Activated CD4-positive, alpha-beta memory T cell treated with anti-CD3 and anti-CD28 coated beads for 36 hours (primary cell): ENCODE measurements around the gene EME1. TPM values are rescaled to one million over a fixed set of nuclear protein-coding genes. Genes with fewer than 3 reads are reported as not detected.

Experiments
- CTCF ChIA-PET: fragments of 350-600 bp; sonication (Branson Sonifier 250); formaldehyde crosslinking; loops from one replicate; lab custom pipeline; 2021; ENCODE audit warnings: antibody characterized with exemption, inconsistent platforms; lab: Charles Lee
- POLR2A ChIA-PET: fragments of 350-600 bp; sonication (Branson Sonifier 250); formaldehyde crosslinking; loops from one replicate; lab custom pipeline; 2021; ENCODE audit warnings: antibody characterized with exemption; lab: Charles Lee
- DNase-seq: peaks from one replicate; pipeline ENCODE4 v3.0.0-alpha.2; 2020
- H3K27ac Mint-ChIP-seq: one replicate; pipeline ENCODE4 v1.8.0; 2021; ENCODE audit warnings: mixed read lengths
- H3K27me3 Mint-ChIP-seq: one replicate; pipeline ENCODE4 v1.8.0; 2021; ENCODE audit warnings: mixed read lengths
- H3K36me3 Mint-ChIP-seq: one replicate; pipeline ENCODE4 v1.8.0; 2021; ENCODE audit warnings: mixed read lengths
- H3K4me1 Mint-ChIP-seq: one replicate; pipeline ENCODE4 v1.8.0; 2021; ENCODE audit warnings: low read depth, mixed read lengths
- H3K4me3 Mint-ChIP-seq: one replicate; pipeline ENCODE4 v1.8.0; 2021; ENCODE audit warnings: mild to moderate bottlenecking, mixed read lengths
- H3K9me3 Mint-ChIP-seq: one replicate; pipeline ENCODE4 v1.8.0; 2021; ENCODE audit warnings: mixed read lengths
- intact Hi-C: fragments of 100-400 bp; cut with micrococcal nuclease; formaldehyde crosslinking; loops from one replicate; pipeline ENCODE4 v1.15.1; 2023
- total RNA-seq, 2 experiments: library from RNA; stranded (reverse); gene quantifications; one replicate each; pipeline ENCODE4 v1.2.3, GENCODE V29; 2021

Gene EME1
- total RNA-seq, 2 experiments from 2014 or later, result 47.7 to 48.1 TPM

DNA sequence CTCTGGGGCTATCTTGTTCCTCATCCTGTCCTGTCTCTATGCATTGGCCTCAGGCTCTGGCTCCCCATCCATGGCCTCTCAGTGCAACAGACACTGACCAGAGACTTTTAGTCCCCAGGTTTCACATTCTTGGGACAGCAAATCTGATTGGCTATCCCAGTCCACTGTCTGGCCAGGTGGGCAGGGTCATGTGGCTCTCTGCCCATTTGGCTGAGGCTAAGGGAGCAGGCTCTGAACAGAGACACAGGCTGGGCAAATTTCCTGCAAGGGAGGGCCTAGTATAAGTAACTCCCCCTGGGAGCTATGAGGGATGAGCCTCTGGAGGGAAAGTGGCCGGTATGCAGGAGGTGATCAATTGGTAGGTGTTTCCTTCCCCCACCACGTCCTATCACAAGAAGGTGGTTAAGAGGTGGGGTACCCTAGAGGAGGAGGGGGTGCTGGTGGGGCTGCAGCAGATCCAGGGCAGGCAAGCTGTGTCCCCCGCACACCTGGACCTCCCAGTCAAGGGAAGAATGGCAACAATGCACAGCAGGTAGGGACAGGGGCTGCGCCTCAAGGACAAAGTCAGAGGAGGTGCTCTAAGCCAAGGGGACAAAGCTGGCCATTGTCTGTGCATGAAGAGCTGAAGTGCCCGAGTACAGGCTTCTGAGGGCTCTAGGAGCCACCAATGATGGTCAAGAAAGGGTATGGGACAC is 13.9 kb upstream of the EME1 start:
- intact Hi-C loops, result no loop called here
- Mint-ChIP-seq H3K4me3 (no peak overlapping the region), H3K36me3 (peaks cover 16% of the 10 kb centered on the region), H3K9me3 (no peaks in the 10 kb centered on the region), H3K27ac (no peak overlapping the region), H3K4me1 (peaks cover 9% of the 10 kb centered on the region), H3K27me3 (no peaks in the 10 kb centered on the region)
- peak; percentile 8 for DNase-seq
- POLR2A ChIA-PET, result interaction anchor here (0.6 kb wide), 1 partner anchor 38 kb away, joined by 3 read pairs; the partner anchor contains the start of gene LRRC59
- CTCF ChIA-PET, result interaction anchor here (0.7 to 5.5 kb wide), 7 partner anchors 8 to 335 kb away, joined by 3 to 79 read pairs (median 3); partner anchors contain the start of genes LRRC59 and XYLT2

DNA sequence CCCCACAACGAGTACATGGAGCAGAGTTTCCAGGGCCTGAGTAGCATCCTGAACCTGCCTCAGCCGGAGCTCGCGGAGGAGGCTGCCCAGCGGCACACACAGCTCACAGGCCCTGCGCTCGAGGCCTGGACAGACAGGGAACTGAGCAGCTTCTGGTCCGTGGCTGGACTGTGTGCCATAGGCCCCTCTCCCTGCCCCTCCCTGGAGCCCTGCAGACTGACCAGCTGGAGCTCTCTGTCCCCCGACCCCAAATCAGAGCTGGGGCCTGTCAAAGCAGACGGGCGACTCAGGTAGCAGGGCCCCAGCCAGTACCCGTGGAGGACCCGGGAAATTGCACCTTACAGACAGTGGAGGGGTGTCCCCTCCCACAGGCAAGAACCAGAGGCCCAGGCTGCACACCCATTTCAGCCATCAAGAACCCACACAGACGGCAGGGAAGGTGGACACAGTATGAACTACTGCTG is 13.0 kb upstream of the EME1 start:
- H3K4me3 Mint-ChIP-seq, result no peak overlapping the region
- peaks cover 16% of the 10 kb centered on the region for H3K36me3 Mint-ChIP-seq
- no peaks in the 10 kb centered on the region for H3K27me3 Mint-ChIP-seq
- ChIA-PET POLR2A (interaction anchor here (0.6 kb wide), 1 partner anchor 37 kb away, joined by 3 read pairs; the partner anchor contains the start of gene LRRC59), CTCF (interaction anchor here (0.7 to 5.5 kb wide), 5 partner anchors 9 to 37 kb away, joined by 3 to 79 read pairs (median 4); partner anchors contain the start of genes LRRC59 and XYLT2)
- H3K9me3 Mint-ChIP-seq, result no peaks in the 10 kb centered on the region
- peak; percentile 7 for DNase-seq
- intact Hi-C loops, result loop anchor here (5.0 kb wide), 1 partner anchor 37 kb away; the partner anchor contains the start of gene LRRC59
- no peak overlapping the region for H3K27ac Mint-ChIP-seq
- H3K4me1 Mint-ChIP-seq, result peaks cover 9% of the 10 kb centered on the region

DNA sequence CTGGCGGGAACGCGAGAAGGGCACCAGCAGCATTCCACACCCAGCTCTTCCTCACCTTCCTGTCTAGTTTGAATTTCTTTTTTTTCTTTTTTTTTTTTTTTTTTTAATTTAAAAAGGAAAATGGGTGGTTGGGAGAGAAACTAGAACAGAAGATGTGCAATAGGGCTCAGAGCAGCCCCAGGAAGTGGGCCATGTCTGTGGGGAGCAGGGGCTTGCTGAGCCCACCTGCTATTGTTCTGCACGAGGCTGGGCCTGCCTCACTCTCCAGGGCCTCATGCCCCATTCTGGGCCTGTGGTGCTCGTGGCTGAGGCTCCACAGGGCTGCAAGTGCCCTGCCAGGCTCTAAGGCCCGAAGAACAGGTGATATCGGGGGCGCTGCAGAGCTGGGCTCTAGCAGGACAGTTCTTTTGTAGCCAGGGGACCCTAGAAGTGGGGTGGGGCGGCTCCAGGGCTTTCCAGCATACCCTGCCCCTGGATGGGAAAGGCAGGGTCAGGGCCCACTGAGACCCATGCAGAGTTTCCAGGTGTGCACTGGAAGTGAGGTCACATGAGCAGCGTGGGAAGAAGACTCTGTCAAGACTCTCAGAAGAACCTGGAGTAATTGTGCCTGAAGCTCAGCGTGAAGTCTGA is 12.4 kb upstream of the EME1 start:
- Mint-ChIP-seq H3K9me3 (no peaks in the 10 kb centered on the region), H3K27ac (no peak overlapping the region), H3K4me3 (no peak overlapping the region), H3K4me1 (peaks cover 9% of the 10 kb centered on the region), H3K36me3 (peaks cover 15% of the 10 kb centered on the region), H3K27me3 (no peaks in the 10 kb centered on the region)
- ChIA-PET POLR2A (interaction anchor here (0.9 to 1.9 kb wide), 3 partner anchors 13 to 37 kb away, joined by 3 to 12 read pairs (median 3); partner anchors contain the start of genes EME1 and LRRC59), CTCF (interaction anchor here (1.0 to 5.5 kb wide), 11 partner anchors 9 to 803 kb away, joined by 3 to 79 read pairs (median 6); partner anchors contain the start of genes EME1, LRRC59, MRPL27 and XYLT2)
- peak; percentile 7 for DNase-seq
- intact Hi-C loops, result loop anchor here (5.0 kb wide), 1 partner anchor 37 kb away; the partner anchor contains the start of gene LRRC59

DNA sequence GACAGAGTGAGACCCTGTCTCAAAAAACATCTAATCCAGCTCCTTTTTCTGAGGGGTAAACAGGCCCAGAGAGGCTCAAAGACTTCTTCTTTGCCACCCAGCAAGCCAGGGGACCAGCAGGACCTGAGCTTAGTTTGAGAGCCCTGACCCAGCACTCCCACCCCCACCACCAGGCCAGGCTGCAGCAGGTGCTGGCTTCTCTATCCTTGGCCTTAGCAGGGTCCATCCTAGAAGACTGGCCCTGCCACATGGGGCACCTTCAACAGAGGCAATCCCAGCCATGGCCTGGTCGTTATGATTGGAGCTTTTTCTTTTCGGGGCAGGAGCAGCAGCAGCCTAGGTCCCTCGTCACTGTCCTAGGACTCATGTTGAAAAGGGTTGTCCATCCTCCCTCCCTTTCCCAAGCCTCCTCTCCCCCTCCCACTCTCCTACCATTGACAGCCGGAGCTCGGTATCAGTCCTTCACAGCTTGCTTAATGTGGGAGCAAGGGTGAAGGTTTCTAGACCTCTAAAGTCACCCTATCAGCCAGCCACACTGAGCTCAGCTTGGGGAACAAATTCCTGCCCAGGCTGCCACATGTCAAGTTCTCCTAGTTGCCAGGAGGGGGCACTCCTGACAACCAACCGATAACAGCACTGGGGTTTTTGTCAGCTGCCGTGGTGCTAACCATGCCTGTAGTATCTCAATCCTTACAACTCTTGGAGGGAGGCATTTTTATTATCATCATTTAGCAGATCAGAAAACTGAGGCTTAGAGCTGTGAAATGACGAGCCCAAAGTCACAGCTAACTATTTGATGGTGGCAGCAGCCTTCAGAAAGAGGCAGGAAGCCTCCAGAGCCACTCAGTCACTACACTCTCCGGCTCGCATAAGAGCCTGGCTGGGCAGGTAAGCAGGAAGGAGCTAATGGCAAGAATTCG is 11.2 kb upstream of the EME1 start:
- Mint-ChIP-seq H3K36me3 (peaks cover 16% of the 10 kb centered on the region), H3K27me3 (no peaks in the 10 kb centered on the region), H3K4me1 (peaks cover 9% of the 10 kb centered on the region), H3K4me3 (no peak overlapping the region), H3K27ac (peak overlapping the region; percentile 75), H3K9me3 (no peaks in the 10 kb centered on the region)
- intact Hi-C loops, result loop anchor here (1.0 to 5.0 kb wide), 2 partner anchors 35 to 117 kb away; partner anchors contain the start of gene LRRC59
- ChIA-PET CTCF (interaction anchor here (0.6 to 5.5 kb wide), 31 partner anchors 11 to 804 kb away, joined by 3 to 79 read pairs (median 4); partner anchors contain the start of genes COL1A1, EME1, LRRC59 and MRPL27), POLR2A (interaction anchor here (0.9 to 1.9 kb wide), 6 partner anchors 9 to 63 kb away, joined by 3 to 12 read pairs (median 3); partner anchors contain the start of genes EME1 and LRRC59)
- peak; percentile 75 for DNase-seq

DNA sequence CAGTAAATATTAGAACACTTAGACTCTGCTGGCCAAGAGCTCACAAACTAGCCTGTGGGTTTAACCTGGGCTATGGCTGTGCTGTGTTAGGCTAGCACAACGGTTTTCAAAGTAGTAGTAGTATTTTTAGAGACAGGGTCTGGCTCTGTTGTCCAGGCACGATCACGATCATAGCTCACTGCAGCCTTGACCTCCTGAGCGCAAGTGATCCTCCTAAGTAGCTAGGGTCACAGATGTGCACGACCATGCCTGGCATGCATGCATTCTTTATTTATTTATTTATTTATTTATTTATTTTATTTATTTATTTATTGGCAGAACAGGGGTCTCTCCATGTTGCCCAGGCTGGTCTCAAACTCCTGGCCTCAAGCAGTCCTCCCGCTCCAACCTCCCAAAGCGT is 10.4 kb upstream of the EME1 start:
- intact Hi-C loops, result loop anchor here (1.0 to 5.0 kb wide), 2 partner anchors 35 to 117 kb away; partner anchors contain the start of gene LRRC59
- no peak overlapping the region for H3K4me3 Mint-ChIP-seq
- H3K4me1 Mint-ChIP-seq, result peaks cover 9% of the 10 kb centered on the region
- DNase-seq, result peak; percentile 2
- ChIA-PET POLR2A (interaction anchor here (0.6 to 1.9 kb wide), 4 partner anchors 9 to 236 kb away, joined by 3 to 12 read pairs (median 5); partner anchors contain the start of gene LRRC59), CTCF (interaction anchor here (0.6 to 5.5 kb wide), 25 partner anchors 10 to 270 kb away, joined by 3 to 79 read pairs (median 6); partner anchors contain the start of genes COL1A1, EME1, LRRC59 and MRPL27)
- no peaks in the 10 kb centered on the region for H3K9me3 Mint-ChIP-seq
- no peaks in the 10 kb centered on the region for H3K27me3 Mint-ChIP-seq
- peak overlapping the region; percentile 75 for H3K27ac Mint-ChIP-seq
- peaks cover 15% of the 10 kb centered on the region for H3K36me3 Mint-ChIP-seq

DNA sequence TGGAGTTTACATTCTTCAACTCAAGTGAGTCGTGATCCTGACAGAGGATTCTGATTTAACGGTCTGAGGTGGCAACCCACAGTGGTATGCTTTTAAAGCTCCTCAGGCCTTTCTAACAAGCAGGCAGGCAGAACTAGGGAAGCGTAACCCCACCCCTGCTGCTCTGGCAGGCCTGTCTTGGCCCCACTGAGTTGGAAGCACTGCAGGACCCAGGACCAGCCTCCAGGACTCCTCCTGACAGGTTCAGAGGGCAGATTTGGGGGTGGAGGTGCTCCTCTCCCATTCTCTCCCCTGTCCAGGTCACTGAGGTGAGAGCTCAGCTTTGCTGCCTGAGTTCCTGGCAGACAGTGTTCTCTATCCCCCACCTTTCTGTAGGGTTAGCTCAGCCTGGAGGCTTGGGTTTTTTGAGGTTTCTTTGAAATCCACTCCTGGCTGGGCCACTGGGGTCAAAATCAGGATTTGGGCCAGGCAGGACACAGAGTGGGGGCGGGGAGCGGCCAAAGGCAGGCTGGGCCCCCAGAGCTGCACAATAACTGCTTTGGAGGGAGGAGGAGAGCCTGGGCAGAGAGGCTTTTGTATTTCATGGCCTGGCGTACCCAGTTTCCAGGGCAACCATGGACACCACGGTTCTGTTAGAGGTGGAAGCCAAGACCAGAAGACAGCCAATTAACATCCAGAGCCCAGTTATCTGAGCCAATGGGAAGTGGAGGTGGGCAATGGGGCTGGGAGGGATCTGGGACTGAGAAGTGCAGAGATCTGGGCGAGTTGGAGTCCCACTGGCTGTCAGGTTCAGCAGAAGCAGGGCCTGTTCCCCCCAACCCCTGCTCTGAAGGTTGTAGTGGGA is 9.6 kb upstream of the EME1 start:
- no peak overlapping the region for H3K27ac Mint-ChIP-seq
- DNase-seq, result peak; percentile 4
- ChIA-PET CTCF (interaction anchor here (1.4 to 5.5 kb wide), 7 partner anchors 9 to 163 kb away, joined by 8 to 79 read pairs (median 37); partner anchors contain the start of genes COL1A1, EME1, LRRC59 and MRPL27), POLR2A (interaction anchor here (1.4 kb wide), 1 partner anchor 10 kb away, joined by 5 read pairs; no protein-coding TSS in a partner anchor)
- H3K9me3 Mint-ChIP-seq, result no peaks in the 10 kb centered on the region
- H3K27me3 Mint-ChIP-seq, result no peaks in the 10 kb centered on the region
- no peak overlapping the region for H3K4me3 Mint-ChIP-seq
- intact Hi-C loops, result loop anchor here (5.0 kb wide), 1 partner anchor 34 kb away; the partner anchor contains the start of gene LRRC59
- H3K36me3 Mint-ChIP-seq, result peaks cover 15% of the 10 kb centered on the region
- peaks cover 9% of the 10 kb centered on the region for H3K4me1 Mint-ChIP-seq

DNA sequence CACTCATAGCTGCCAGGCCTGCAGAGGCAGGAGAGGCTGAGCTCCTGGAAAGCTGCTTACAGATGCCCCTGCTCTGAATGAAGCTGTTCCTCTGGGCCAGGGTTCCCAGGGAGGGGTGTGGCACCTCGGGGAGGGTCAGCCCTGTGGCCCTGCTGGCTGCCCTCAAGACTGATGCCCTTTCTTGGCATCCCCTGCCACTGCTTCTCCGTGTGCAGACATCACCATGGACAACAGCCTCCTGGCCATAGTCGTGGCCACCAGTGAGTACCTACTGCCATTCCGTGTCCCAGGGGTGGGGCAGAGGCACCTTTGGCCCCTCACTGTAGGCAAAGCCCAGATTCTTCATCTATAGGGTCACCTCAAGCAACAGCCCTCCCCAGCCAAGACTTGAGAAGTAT is 9.0 kb upstream of the EME1 start:
- H3K4me1 Mint-ChIP-seq, result peaks cover 9% of the 10 kb centered on the region
- peaks cover 15% of the 10 kb centered on the region for H3K36me3 Mint-ChIP-seq
- no peak overlapping the region for H3K4me3 Mint-ChIP-seq
- ChIA-PET POLR2A (no interaction called here), CTCF (interaction anchor here (2.2 to 5.5 kb wide), 3 partner anchors 9 to 33 kb away, joined by 6 to 79 read pairs (median 50); partner anchors contain the start of genes EME1, LRRC59 and MRPL27)
- H3K27ac Mint-ChIP-seq, result no peak overlapping the region
- DNase-seq, result no peak
- H3K27me3 Mint-ChIP-seq, result no peaks in the 10 kb centered on the region
- intact Hi-C loops, result loop anchor here (5.0 kb wide), 1 partner anchor 33 kb away; the partner anchor contains the start of gene LRRC59
- H3K9me3 Mint-ChIP-seq, result no peaks in the 10 kb centered on the region

DNA sequence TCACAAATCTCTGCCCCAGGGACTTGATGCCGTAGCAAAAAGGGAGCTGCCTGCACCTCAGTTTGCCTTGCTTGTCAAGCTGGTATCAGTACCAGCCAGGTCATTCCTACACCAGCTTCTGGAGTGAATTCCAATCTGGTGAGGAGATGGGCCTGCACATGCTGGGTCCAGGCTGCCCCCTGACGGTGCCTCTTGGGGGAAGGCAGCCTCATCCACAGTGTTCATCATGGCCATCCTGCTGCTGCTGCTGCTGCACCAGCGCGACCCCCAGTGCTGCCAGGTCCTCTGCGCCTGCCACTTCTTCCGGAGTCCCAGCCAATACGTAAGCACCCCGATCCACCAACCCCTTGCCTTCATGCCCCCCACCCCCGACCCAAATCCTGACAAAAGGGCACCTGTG is 8.3 kb upstream of the EME1 start:
- Mint-ChIP-seq H3K4me3 (no peak overlapping the region), H3K27me3 (no peaks in the 10 kb centered on the region), H3K36me3 (peaks cover 15% of the 10 kb centered on the region), H3K9me3 (no peaks in the 10 kb centered on the region), H3K27ac (no peak overlapping the region), H3K4me1 (peaks cover 9% of the 10 kb centered on the region)
- intact Hi-C loops, result loop anchor here (5.0 kb wide), 1 partner anchor 33 kb away; the partner anchor contains the start of gene LRRC59
- POLR2A ChIA-PET, result no interaction called here
- CTCF ChIA-PET, result interaction anchor here (2.2 to 5.5 kb wide), 2 partner anchors 16 to 32 kb away, joined by 6 to 79 read pairs; partner anchors contain the start of gene LRRC59
- DNase-seq, result no peak

DNA sequence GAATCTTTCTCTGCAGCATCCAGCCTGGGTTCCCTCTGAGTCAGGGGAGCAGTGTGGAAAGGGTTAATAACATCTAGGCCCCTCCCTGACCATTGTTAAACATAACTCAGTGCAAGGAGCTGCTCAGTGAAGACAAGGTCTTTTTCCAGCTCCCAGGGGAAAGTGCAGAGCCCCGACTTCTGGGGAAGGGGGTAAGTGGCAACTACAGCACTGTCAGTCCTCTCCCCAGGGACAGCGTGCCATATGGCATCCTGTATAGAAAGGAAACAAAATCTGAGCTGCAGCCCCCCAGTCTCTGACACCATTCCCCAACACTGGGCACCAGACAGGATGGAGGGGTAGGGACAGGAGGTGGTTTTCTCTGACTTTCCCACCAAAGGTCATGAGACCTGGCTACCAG is 7.9 kb upstream of the EME1 start:
- no peak overlapping the region for H3K4me3 Mint-ChIP-seq
- H3K27me3 Mint-ChIP-seq, result no peaks in the 10 kb centered on the region
- intact Hi-C loops, result no loop called here
- ChIA-PET CTCF (interaction anchor here (2.2 kb wide), 1 partner anchor 16 kb away, joined by 6 read pairs; no protein-coding TSS in a partner anchor), POLR2A (interaction anchor here (0.6 kb wide), 1 partner anchor 32 kb away, joined by 3 read pairs; the partner anchor contains the start of gene LRRC59)
- no peak for DNase-seq
- H3K4me1 Mint-ChIP-seq, result peaks cover 13% of the 10 kb centered on the region
- no peaks in the 10 kb centered on the region for H3K9me3 Mint-ChIP-seq
- no peak overlapping the region for H3K27ac Mint-ChIP-seq
- peaks cover 17% of the 10 kb centered on the region for H3K36me3 Mint-ChIP-seq
